Vagina (tissue), 2 donors: ENCODE results near the gene RPUSD3. TPM values are rescaled to one million over a fixed set of nuclear protein-coding genes. Genes with fewer than 3 reads are reported as not detected.
A peak's percentile ranks its signal among the peaks of the same experiment; 100 is the strongest.
"Not testable (repeated sequence)": the region's sequence is repeated elsewhere in the genome, so short reads cannot be mapped to it uniquely, and the experiment has no call there.

ENCODE experiments used
- DNase-seq, 2 donors: peaks; one replicate each; pipeline ENCODE4 v3.0.0-alpha.2; 2017; ENCODE audit errors: extremely low spot score in 2 of 2
- H3K27ac ChIP-seq: fragments of 200-600 bp; sonication (generic); one replicate; pipeline ENCODE4 v1.5.1; 2019
- H3K27me3 ChIP-seq: fragments of 200-600 bp; sonication (generic); one replicate; pipeline ENCODE4 v1.5.1; 2019
- H3K36me3 ChIP-seq, 2 donors: fragments of 200-600 bp; sonication (generic); one replicate each; pipeline ENCODE4 v1.5.1; 2017 to 2019
- H3K4me1 ChIP-seq: fragments of 200-600 bp; sonication (generic); one replicate; pipeline ENCODE4 v1.5.1; 2019
- H3K4me3 ChIP-seq, 2 donors: fragments of 200-600 bp; sonication (generic); 1 replicate in 1 of 2; 2 replicates in 1 of 2; pipeline ENCODE4 v1.5.1; 2016 to 2019
- H3K9me3 ChIP-seq: fragments of 200-600 bp; sonication (generic); one replicate; pipeline ENCODE4 v1.5.1; 2019
- CTCF ChIP-seq, 3 experiments: fragments of 450-650 bp in 2 of 3; fragments of 200-600 bp in 1 of 3; sonication (generic) in 1 of 3; IDR thresholded peaks; one replicate each; pipeline ENCODE4 v1.5.1; 2017 to 2019; ENCODE audit warnings: antibody characterized with exemption in 3 of 3, mild to moderate bottlenecking in 2 of 3, moderate library complexity in 2 of 3
- POLR2A ChIP-seq, 2 donors: fragments of 450-650 bp; IDR thresholded peaks; one replicate each; pipeline ENCODE4 v1.6.1; 2017; ENCODE audit warnings: antibody characterized with exemption in 2 of 2, mild to moderate bottlenecking in 2 of 2, moderate library complexity in 2 of 2
- POLR2AphosphoS5 ChIP-seq, 2 donors: sonication (generic); formaldehyde crosslinking; IDR thresholded peaks; one replicate each; pipeline ENCODE4 v1.9.0; 2017; ENCODE audit warnings: antibody characterized with exemption in 2 of 2, mild to moderate bottlenecking in 2 of 2, low read depth in 1 of 2; ENCODE audit not compliant: insufficient read depth in 1 of 2
- intact Hi-C: fragments of 100-400 bp; cut with DNase I; formaldehyde crosslinking; loops from one replicate; pipeline ENCODE4 v1.15.1; 2023
- total RNA-seq: library from RNA; depleted of rRNA; stranded (reverse); fragments of >200 nt; gene quantifications from one replicate; pipeline ENCODE4 v1.2.3, GENCODE V29; 2016

RPUSD3 gene
- total RNA-seq, 1 donor from 2014 or later = 50.6 TPM

DNA sequence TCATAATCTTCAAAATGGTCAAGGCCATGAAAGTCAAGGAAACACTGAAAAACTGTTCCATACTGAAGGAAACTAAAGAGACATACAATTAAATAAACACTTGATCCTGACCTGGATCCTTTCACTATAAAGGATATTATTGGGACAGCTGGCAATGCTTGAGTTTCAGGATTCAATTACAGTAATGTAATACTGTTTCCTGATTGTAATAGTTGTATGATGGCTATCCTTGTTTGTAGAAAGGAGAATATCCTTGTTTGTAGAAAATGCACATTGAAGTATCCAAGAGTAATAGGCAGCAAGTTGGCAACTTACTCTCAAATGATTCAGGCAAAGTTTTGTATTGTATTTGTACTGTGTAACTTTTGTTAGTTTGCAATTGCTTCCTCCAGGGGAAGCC, 31.6 kb upstream of the RPUSD3 start:
- DNase-seq = no peak
- Histone ChIP-seq H3K27ac (no peak overlapping the region), H3K27me3 (no peaks in the 10 kb centered on the region), H3K36me3 (no peaks in the 10 kb centered on the region), H3K4me3 (no peak overlapping the region), H3K4me1 (peaks cover 12% of the 10 kb centered on the region), H3K9me3 (no peaks in the 10 kb centered on the region)
- TF ChIP-seq POLR2AphosphoS5 (IDR thresholded peaks at IDR 0.05; ENCODE audit: insufficient read depth in 1 of 2, low read depth in 1 of 2) = no peak
- TF ChIP-seq CTCF (IDR thresholded peaks at IDR 0.05) = no peak
- intact Hi-C loops = no loop called here

DNA sequence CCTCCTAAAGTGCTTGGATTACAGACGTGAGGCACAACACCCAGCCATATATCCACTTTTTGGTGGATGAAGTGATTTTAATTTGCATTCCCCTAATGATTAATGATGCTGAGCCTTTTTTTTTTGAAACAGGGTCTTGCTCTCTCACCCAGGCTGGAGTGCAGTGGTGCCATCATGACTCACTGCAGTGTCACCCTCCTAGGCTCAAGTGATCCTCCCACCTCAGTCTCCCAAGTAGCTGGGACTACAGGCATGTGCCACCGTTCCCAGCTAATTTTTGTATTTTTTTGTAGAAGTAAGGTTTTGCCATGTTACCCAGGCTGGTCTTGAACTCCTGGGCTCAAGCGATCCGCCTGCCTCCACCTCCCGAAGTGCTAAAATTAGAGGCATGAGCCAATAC, 28.3 kb upstream of the RPUSD3 start:
- H3K4me3 ChIP-seq, H3K27ac ChIP-seq, H3K4me1 ChIP-seq, intact Hi-C loops, DNase-seq, H3K27me3 ChIP-seq, H3K9me3 ChIP-seq, H3K36me3 ChIP-seq: not testable (repeated sequence)

GRCh38 chr3:9870978-9871377, 27.2 kb upstream of the RPUSD3 start:
- Histone ChIP-seq H3K4me3 (no peak overlapping the region), H3K27me3 (no peaks in the 10 kb centered on the region), H3K27ac (no peak overlapping the region), H3K9me3 (no peaks in the 10 kb centered on the region), H3K4me1 (peaks cover 3% of the 10 kb centered on the region), H3K36me3 (no peaks in the 10 kb centered on the region)
- no peak for DNase-seq
- TF ChIP-seq POLR2A (IDR thresholded peaks at IDR 0.05) = no peak
- intact Hi-C loops = no loop called here

DNA sequence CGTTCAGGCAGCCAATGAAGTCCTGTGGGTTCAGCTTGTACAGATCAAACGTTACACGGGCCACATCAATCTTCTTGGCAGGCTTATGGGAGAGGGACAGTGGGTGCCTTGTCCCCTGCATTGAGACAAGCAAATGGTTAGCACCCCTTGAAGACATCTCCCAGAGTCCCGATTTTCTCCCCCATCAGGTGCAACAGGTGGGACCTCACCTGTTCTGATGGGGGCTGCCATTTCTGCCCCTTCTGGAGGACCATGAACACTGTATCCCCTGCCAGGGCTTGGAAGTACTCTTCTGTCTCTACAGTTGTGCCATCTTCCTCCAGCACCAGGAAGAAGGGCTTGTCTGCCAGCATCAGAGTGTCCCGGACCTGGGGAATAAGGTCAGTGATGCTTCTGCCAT, 26.1 kb upstream of the RPUSD3 start:
- intact Hi-C loops = no loop called here
- Histone ChIP-seq H3K9me3 (no peaks in the 10 kb centered on the region), H3K4me3 (no peak overlapping the region), H3K4me1 (peaks cover 14% of the 10 kb centered on the region), H3K27me3 (no peaks in the 10 kb centered on the region), H3K27ac (no peak overlapping the region), H3K36me3 (no peaks in the 10 kb centered on the region)
- no peak for DNase-seq
- TF ChIP-seq POLR2A (IDR thresholded peaks at IDR 0.05) (no peak), POLR2AphosphoS5 (IDR thresholded peaks at IDR 0.05; ENCODE audit: insufficient read depth in 1 of 2, low read depth in 1 of 2) (no peak), CTCF (IDR thresholded peaks at IDR 0.05) (no peak)

- Histone ChIP-seq H3K4me3 (no peak overlapping the region), H3K27ac (peak overlapping the region; percentile 54), H3K27me3 (no peaks in the 10 kb centered on the region), H3K4me1 (peaks cover 33% of the 10 kb centered on the region), H3K9me3 (no peaks in the 10 kb centered on the region), H3K36me3 (no peaks in the 10 kb centered on the region)
- TF ChIP-seq POLR2AphosphoS5 (IDR thresholded peaks at IDR 0.05; ENCODE audit: insufficient read depth in 1 of 2, low read depth in 1 of 2) (no peak), POLR2A (IDR thresholded peaks at IDR 0.05) (no peak), CTCF (IDR thresholded peaks at IDR 0.05) (no peak)
- intact Hi-C loops = no loop called here
- no peak for DNase-seq
Observed at GRCh38 chr3:9867106-9867505, 23.3 kb upstream of the RPUSD3 start.

GRCh38 chr3:9866639-9867038, 22.8 kb upstream of the RPUSD3 start:
- Histone ChIP-seq H3K27ac (peak overlapping the region; percentile 90), H3K4me1 (peaks cover 34% of the 10 kb centered on the region)
- peak in 1 of 2 donors; percentile 21 for TF ChIP-seq POLR2AphosphoS5 (IDR thresholded peaks at IDR 0.05; ENCODE audit: insufficient read depth in 1 of 2, low read depth in 1 of 2)
- TF ChIP-seq POLR2A (IDR thresholded peaks at IDR 0.05) = no peak

DNA sequence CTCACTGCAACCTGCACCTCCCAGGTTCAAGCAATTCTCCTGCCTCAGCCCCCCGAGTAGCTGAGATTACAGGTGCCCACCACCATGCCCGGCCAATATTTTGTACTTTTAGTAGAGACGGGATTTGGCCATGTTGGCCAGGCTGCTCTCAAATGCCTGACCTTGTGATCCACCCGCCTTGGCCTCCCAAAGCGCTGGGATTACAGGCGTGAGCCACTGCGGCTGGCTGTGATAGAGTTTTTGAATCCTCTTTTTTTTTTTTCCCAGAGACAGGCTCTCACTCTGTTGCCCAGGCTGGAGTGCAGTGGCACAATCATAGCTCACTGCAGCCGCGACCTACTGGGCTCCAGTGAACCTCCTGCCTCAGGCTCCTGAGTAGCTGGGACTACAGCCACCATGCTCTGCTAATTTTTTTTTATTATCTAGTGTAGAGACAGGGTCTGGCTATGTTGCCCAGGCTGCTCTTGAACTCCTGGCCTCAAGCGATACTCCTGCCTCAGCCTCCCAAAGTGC, 21.4 kb upstream of the RPUSD3 start:
- H3K4me3 ChIP-seq, H3K36me3 ChIP-seq, H3K9me3 ChIP-seq, H3K27me3 ChIP-seq, intact Hi-C loops, DNase-seq: not testable (repeated sequence)
- peaks cover 34% of the 10 kb centered on the region for H3K4me1 ChIP-seq
- peak overlapping the region; percentile 90 for H3K27ac ChIP-seq

More at GRCh38 chr3:9866639-9867038, 22.8 kb upstream of the RPUSD3 start:
- H3K36me3 ChIP-seq = no peaks in the 10 kb centered on the region
- H3K27me3 ChIP-seq = no peaks in the 10 kb centered on the region
- intact Hi-C loops = no loop called here
- no peak overlapping the region for H3K4me3 ChIP-seq
- no peaks in the 10 kb centered on the region for H3K9me3 ChIP-seq
- no peak for DNase-seq
